ENCODE data around the gene PTCH1.
A peak's percentile ranks its signal among the peaks of the same experiment; 100 is the strongest.

The PTCH1 gene

DNA sequence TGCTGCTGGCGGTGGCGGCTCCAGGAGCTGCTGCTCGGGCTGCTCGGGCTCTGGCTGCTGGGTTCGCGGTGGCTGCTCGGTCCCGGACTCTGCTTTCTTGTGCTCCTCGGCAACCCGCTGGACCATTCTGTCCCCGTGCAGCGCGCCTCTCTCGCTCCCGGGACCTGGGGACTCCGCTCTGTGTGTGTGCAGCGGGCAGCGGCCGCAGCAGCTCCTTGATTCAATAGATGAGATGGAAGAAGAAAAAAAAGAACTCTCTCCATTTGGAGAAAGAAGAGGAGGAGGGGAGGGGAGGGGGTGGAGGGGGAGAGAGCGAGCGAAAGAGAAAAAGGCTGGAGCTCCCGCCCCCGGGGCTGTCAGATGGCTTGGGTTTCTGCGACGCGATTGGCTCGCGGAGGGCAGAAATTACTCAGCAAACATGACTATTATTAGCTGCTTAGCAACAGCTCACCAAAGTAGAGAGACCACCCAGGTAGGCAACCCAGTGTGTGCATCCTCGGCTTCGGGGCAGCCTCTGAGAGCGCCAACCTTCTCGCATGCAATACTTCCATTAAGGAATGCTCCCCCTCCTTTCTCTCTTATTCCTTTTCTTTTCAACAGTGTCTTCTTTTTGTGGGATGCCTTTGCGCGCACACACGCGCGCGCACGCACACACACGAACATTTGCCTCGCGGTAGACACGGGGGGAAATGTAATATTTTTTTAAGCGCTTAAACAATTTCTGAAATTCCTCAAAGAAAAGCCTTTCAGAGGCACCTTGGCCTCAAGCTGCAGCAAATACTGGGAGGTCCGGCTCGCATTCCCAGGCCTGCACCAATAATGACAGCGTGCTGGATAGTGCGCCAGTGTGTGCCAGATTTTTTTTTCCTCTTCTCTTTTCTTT is 7.6 kb downstream of the PTCH1 start:
- peak; percentile 93 for DNase-seq (ENCODE audit: low read depth)
- TF ChIP-seq, protein P1, sequence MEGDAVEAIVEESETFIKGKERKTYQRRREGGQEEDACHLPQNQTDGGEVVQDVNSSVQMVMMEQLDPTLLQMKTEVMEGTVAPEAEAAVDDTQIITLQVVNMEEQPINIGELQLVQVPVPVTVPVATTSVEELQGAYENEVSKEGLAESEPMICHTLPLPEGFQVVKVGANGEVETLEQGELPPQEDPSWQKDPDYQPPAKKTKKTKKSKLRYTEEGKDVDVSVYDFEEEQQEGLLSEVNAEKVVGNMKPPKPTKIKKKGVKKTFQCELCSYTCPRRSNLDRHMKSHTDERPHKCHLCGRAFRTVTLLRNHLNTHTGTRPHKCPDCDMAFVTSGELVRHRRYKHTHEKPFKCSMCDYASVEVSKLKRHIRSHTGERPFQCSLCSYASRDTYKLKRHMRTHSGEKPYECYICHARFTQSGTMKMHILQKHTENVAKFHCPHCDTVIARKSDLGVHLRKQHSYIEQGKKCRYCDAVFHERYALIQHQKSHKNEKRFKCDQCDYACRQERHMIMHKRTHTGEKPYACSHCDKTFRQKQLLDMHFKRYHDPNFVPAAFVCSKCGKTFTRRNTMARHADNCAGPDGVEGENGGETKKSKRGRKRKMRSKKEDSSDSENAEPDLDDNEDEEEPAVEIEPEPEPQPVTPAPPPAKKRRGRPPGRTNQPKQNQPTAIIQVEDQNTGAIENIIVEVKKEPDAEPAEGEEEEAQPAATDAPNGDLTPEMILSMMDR (IDR thresholded peaks at IDR 0.05; ENCODE audit: low read length, missing control alignments): no peak
- peak overlapping the region; percentile 85 for H3K4me3 ChIP-seq (replicated peaks; ENCODE audit: low read depth, low read length)

DNA sequence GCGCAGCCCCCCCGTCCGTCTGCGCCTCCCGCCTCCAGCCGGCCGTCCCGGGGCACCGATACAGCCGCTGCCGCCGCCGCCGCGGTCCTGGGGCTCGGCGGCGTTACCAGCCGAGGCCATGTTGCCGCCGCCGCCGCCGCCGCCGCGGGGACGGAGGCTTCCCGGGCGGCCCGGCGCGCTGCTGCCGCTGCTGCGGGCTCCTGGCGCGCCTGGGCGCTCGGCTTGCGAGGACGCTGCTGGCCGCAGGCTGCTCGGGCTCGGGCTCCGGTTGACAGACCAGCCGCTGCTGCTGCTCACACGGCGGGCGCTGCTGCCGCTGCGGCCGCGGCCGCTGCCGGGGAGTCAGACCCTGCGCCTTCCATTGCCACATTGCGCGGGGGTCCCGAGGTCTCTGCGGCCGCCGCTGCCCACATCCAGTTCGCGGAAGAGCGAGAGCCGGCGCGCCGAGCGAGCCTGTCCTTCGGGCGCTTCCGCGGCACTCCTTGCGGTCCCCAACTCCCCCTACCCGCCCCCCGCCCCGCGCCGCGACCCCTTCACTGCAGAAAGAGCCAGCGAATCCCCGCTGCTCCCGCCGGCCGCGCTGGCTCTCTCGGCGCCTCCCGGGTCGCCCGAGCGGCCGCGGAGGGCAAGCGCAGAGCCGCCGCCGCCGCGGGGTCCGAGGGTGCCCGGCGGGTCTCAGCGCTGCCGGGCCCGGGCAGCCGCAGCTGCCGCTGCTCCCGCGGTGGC is 8.4 kb downstream of the PTCH1 start:
- TF ChIP-seq, protein P1 (IDR thresholded peaks at IDR 0.05; ENCODE audit: low read length, missing control alignments): no peak
- peak; percentile 22 for DNase-seq (ENCODE audit: low read depth)
- peak overlapping the region; percentile 85 for H3K4me3 ChIP-seq (replicated peaks; ENCODE audit: low read depth, low read length)

GRCh38 chr9:95507464-95508241 is 9.1 kb downstream of the PTCH1 start:
- DNase-seq (ENCODE audit: low read depth): peak; percentile 79
- TF ChIP-seq, protein P1 (IDR thresholded peaks at IDR 0.05; ENCODE audit: low read length, missing control alignments): no peak
- H3K4me3 ChIP-seq (replicated peaks; ENCODE audit: low read depth, low read length): peak overlapping the region; percentile 85

DNA sequence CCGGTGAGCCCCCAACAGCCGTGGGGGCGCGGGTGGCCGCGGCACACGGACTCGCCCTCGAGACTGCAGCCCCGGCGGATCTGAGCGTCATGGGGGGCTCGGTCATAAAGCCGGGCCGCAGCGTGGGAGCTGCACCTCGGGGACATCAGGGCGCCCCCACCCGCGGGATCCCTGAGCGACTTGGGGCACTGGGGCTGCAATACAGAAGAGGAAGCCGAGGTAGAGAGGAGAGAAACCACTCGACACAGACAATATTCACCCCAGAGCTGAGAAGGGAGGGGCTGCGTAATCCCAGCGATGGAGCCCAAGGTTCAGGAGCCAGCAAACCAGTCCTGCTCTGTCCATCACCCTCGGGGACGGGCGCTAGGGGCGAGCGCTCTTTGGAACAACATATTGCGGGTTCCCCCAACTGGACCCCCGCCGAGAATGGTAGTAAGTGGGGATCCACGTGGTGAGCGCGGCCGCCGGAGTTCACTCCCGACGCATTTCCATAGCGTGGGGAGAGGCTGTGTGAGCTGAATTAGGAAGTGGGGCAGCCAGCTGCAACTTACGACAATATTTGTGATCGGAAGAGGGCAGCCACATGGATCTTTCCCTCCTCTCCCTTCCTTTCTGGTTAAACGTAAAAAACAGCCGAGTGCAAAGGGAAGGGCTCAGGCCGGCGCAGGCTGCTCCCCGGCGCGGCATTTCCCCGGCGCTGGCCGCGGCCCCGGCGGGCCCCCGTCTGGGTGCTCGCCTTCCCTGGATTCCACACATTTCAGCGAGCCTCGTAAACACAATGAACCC is 9.9 kb downstream of the PTCH1 start:
- TF ChIP-seq, protein P1 (IDR thresholded peaks at IDR 0.05; ENCODE audit: low read length, missing control alignments): no peak
- peak; percentile 76 for DNase-seq (ENCODE audit: low read depth)

DNA sequence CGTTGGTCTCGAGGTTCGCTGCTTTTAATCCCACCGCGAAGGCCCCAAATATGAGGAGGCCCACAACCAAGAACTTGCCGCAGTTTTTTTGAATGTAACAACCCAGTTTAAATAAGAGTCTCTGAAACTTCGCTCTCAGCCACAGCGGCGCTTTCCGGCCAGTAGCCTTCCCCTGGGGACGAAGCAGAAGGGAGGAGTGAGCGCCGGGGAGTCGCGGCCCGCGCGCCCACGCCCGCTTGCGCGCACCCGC is 10.4 kb downstream of the PTCH1 start:
- peak overlapping the region; percentile 85 for H3K4me3 ChIP-seq (replicated peaks; ENCODE audit: low read depth, low read length)
- peak; percentile 55 for DNase-seq (ENCODE audit: low read depth)
- TF ChIP-seq, protein P1 (IDR thresholded peaks at IDR 0.05; ENCODE audit: low read length, missing control alignments): no peak

More for the DNA sequence above, 9.9 kb downstream of the PTCH1 start:
- peak overlapping the region; percentile 85 for H3K4me3 ChIP-seq (replicated peaks; ENCODE audit: low read depth, low read length)

DNA sequence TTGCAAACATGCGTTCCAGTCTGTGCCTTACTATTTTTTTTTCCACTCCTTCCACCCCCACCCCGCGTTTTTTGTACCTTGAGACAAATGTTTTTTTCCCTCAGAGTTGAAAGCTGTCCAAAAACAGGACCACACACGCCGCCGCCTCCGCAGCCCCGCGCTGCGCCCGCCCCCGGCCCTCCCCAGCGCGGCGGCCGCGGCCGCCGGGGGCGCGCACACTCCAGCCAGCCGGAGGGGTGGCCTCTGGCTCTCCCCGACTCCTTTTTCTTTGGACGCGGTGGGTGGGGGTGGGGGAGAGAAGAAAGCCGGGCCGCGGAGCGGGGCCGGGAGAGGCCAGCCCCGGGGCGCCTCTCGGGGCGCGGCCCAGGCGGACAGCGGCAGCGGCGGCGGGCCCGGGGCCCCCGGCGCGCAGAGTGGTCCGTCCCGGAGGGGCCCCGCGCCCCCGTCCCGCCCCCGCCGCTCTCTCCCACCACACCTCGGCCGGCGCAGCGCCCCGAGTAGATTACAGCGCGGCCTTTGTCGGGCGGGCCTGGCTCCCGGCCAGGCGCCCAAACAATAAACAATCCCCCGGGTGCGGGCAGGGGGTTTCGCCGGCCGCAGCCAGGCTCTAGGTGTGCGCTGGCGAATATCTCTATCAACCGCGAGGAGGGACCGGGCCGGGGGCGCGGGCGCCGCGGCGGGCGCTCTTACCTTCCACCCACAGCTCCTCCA is 10.9 kb downstream of the PTCH1 start:
- TF ChIP-seq, protein P1 (IDR thresholded peaks at IDR 0.05; ENCODE audit: low read length, missing control alignments): no peak
- H3K4me3 ChIP-seq (replicated peaks; ENCODE audit: low read depth, low read length): peak overlapping the region; percentile 85
- peak; percentile 68 for DNase-seq (ENCODE audit: low read depth)
